K562 (cell line): Measurements from ENCODE around the gene TTLL10. TPM values are rescaled to one million over a fixed set of nuclear protein-coding genes. Genes with fewer than 3 reads are reported as not detected.

Experiments
- DLX4 ChIP-seq: fragments of 250-450 bp; sonication (Bioruptor Pico); IDR thresholded peaks from 2 replicates; pipeline ENCODE4 v1.6.1; 2021; ENCODE audit warnings: mild to moderate bottlenecking
- E2F6 ChIP-seq, 2 experiments: IDR thresholded peaks; 2 replicates each; pipeline ENCODE4 v1.6.1; 2011; ENCODE audit warnings: borderline replicate concordance in 1 of 2, control low read depth in 1 of 2, low read depth in 1 of 2, low read length in 1 of 2, mild to moderate bottlenecking in 1 of 2, mixed read lengths in 1 of 2, moderate library complexity in 1 of 2; ENCODE audit not compliant: insufficient read depth in 1 of 2, insufficient read length in 1 of 2, poor library complexity in 1 of 2, severe bottlenecking in 1 of 2; ENCODE audit errors: extremely low read depth in 1 of 2
- HDGF ChIP-seq: fragments of 450-650 bp; IDR thresholded peaks from 2 replicates; pipeline ENCODE4 v1.6.1; 2016
- HMGN3 ChIP-seq: IDR thresholded peaks from 2 replicates; pipeline ENCODE4 v1.6.1; 2011; ENCODE audit warnings: borderline replicate concordance, low read depth, mild to moderate bottlenecking, mixed read lengths, low read length; ENCODE audit not compliant: insufficient read length; ENCODE audit errors: extremely low read depth
- KDM4B ChIP-seq, 2 experiments: fragments of 450-650 bp in 1 of 2; sonication (generic) in 1 of 2; IDR thresholded peaks; 2 replicates each; pipeline ENCODE4 v1.6.1; 2016 to 2017; ENCODE audit warnings: borderline replicate concordance in 2 of 2, antibody characterized with exemption in 1 of 2, low read depth in 1 of 2, mild to moderate bottlenecking in 1 of 2
- MAZ ChIP-seq, 2 experiments: fragments of 450-650 bp in 1 of 2; sonication (generic) in 1 of 2; formaldehyde crosslinking; IDR thresholded peaks in 1 of 2; conservative IDR thresholded peaks in 1 of 2; 2 replicates each; pipeline versions ENCODE4 v1.4.0 to v1.5.0; 2020; ENCODE audit warnings: mild to moderate bottlenecking in 1 of 2, missing genetic modification reagents in 1 of 2
- MEIS2 ChIP-seq: fragments of 450-650 bp; IDR thresholded peaks from 2 replicates; pipeline ENCODE4 v1.6.1; 2014; ENCODE audit warnings: mild to moderate bottlenecking; ENCODE audit not compliant: partially characterized antibody
- MNT ChIP-seq, 2 experiments: fragments of 450-650 bp; conservative IDR thresholded peaks; 2 replicates each; pipeline ENCODE4 v1.6.1; 2017; ENCODE audit warnings: mild to moderate bottlenecking in 2 of 2, moderate library complexity in 2 of 2
- PRMT5 ChIP-seq: sonication (generic); formaldehyde crosslinking; IDR thresholded peaks from 2 replicates; pipeline ENCODE4 v1.5.0; 2020; ENCODE audit warnings: missing genetic modification reagents
- TEAD4 ChIP-seq, 2 experiments: sonication (generic) in 1 of 2; formaldehyde crosslinking in 1 of 2; IDR thresholded peaks; 2 replicates each; pipeline versions ENCODE4 v1.6.1 to v1.8.0; 2012 to 2022; ENCODE audit warnings: borderline replicate concordance in 1 of 2, inconsistent platforms in 1 of 2, low read length in 1 of 2, mild to moderate bottlenecking in 1 of 2, missing genetic modification reagents in 1 of 2
- TFAM ChIP-seq: fragments of 250-450 bp; sonication (Bioruptor Pico); conservative IDR thresholded peaks from 2 replicates; pipeline ENCODE4 v1.5.0; 2021; ENCODE audit warnings: mild to moderate bottlenecking, moderate library complexity
- ZNF586 ChIP-seq: fragments of 450-650 bp; formaldehyde crosslinking; conservative IDR thresholded peaks from 2 replicates; pipeline ENCODE4 v1.4.0; 2020; ENCODE audit warnings: mild to moderate bottlenecking, moderate library complexity
- ZSCAN32 ChIP-seq: fragments of 450-650 bp; formaldehyde crosslinking; IDR thresholded peaks from 2 replicates; pipeline ENCODE4 v1.4.0; 2020; ENCODE audit warnings: mild to moderate bottlenecking, moderate library complexity
- polyA plus RNA-seq, 8 experiments: library from polyadenylated mRNA; depleted of rRNA in 4 of 8; stranded (reverse) in 5 of 8; unstranded in 3 of 8; fragments of >200 nt; fragmentation: Nextera tagmentation in 2 of 8; fragmentation: Illumina TruSeq in 1 of 8; extraction: Ambion mirVana in 2 of 8; extraction: Trizol in 1 of 8; gene quantifications; 2 replicates each; pipeline versions ENCODE4 v1.2.1 to v1.2.3, GENCODE V29; 2011 to 2014; ENCODE audit warnings: inconsistent platforms in 1 of 8, missing spikeins in 1 of 8
- total RNA-seq, 7 experiments: library from RNA; depleted of rRNA in 6 of 7; stranded (reverse); fragments of >200 nt in 6 of 7; fragmentation: Illumina TruSeq in 2 of 7; extraction: Trizol in 2 of 7; gene quantifications; 2 replicates each; pipeline versions ENCODE4 v1.2.1 to v1.2.3, GENCODE V29; 2011 to 2021; ENCODE audit warnings: low replicate concordance in 1 of 7
- TF ChIP-seq, protein P1 (sequence below): sonication (generic); formaldehyde crosslinking; IDR thresholded peaks from 2 replicates; pipeline ENCODE4 v1.8.0; 2022; ENCODE audit warnings: missing genetic modification reagents, mild to moderate bottlenecking, borderline replicate concordance
- TF ChIP-seq, protein P2 (sequence below): fragments of 450-650 bp; IDR thresholded peaks from 2 replicates; pipeline ENCODE4 v1.6.1; 2014; ENCODE audit warnings: low read depth, mild to moderate bottlenecking, moderate library complexity, borderline replicate concordance
- TF ChIP-seq, protein P3 (sequence below), 2 experiments: fragments of 450-650 bp; IDR thresholded peaks; 2 replicates each; pipeline ENCODE4 v1.6.1; 2016

Gene TTLL10
- total and polyA plus RNA-seq, 9 of the 15 experiments (the other 6 are each of a cell fraction or from before 2014, with no cell fraction given): not detected

GRCh38 chr1:1208713-1209433 lies 35.2 kb downstream of the TTLL10 start (continued):
- TF ChIP-seq, protein P1, sequence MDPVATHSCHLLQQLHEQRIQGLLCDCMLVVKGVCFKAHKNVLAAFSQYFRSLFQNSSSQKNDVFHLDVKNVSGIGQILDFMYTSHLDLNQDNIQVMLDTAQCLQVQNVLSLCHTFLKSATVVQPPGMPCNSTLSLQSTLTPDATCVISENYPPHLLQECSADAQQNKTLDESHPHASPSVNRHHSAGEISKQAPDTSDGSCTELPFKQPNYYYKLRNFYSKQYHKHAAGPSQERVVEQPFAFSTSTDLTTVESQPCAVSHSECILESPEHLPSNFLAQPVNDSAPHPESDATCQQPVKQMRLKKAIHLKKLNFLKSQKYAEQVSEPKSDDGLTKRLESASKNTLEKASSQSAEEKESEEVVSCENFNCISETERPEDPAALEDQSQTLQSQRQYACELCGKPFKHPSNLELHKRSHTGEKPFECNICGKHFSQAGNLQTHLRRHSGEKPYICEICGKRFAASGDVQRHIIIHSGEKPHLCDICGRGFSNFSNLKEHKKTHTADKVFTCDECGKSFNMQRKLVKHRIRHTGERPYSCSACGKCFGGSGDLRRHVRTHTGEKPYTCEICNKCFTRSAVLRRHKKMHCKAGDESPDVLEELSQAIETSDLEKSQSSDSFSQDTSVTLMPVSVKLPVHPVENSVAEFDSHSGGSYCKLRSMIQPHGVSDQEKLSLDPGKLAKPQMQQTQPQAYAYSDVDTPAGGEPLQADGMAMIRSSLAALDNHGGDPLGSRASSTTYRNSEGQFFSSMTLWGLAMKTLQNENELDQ (CRISPR knock-in tag): no peak
- peak in 1 of 2 experiments; percentile 63; a peak in 1 of 4 replicates for TF ChIP-seq MAZ (CRISPR knock-in tag; conservative IDR thresholded peaks at IDR 0.05 in 1 of 2, IDR thresholded peaks at IDR 0.05 in 1 of 2)
- TF ChIP-seq, protein P2, sequence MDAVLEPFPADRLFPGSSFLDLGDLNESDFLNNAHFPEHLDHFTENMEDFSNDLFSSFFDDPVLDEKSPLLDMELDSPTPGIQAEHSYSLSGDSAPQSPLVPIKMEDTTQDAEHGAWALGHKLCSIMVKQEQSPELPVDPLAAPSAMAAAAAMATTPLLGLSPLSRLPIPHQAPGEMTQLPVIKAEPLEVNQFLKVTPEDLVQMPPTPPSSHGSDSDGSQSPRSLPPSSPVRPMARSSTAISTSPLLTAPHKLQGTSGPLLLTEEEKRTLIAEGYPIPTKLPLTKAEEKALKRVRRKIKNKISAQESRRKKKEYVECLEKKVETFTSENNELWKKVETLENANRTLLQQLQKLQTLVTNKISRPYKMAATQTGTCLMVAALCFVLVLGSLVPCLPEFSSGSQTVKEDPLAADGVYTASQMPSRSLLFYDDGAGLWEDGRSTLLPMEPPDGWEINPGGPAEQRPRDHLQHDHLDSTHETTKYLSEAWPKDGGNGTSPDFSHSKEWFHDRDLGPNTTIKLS: no peak
- TF ChIP-seq TFAM (CRISPR knock-in tag): no peak
- TF ChIP-seq HDGF: no peak
- TF ChIP-seq, protein P3, sequence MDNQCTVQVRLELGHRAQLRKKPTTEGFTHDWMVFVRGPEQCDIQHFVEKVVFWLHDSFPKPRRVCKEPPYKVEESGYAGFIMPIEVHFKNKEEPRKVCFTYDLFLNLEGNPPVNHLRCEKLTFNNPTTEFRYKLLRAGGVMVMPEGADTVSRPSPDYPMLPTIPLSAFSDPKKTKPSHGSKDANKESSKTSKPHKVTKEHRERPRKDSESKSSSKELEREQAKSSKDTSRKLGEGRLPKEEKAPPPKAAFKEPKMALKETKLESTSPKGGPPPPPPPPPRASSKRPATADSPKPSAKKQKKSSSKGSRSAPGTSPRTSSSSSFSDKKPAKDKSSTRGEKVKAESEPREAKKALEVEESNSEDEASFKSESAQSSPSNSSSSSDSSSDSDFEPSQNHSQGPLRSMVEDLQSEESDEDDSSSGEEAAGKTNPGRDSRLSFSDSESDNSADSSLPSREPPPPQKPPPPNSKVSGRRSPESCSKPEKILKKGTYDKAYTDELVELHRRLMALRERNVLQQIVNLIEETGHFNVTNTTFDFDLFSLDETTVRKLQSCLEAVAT (IDR thresholded peaks at IDR 0.05): peak in 1 of 2 experiments; percentile 65; a peak in 2 of 4 replicates
- no peak for TF ChIP-seq TEAD4 (IDR thresholded peaks at IDR 0.05; ENCODE audit: low read length)
- TF ChIP-seq TEAD4 (CRISPR knock-in tag; IDR thresholded peaks at IDR 0.05; ENCODE audit: borderline replicate concordance): no peak
- no peak for TF ChIP-seq MNT (conservative IDR thresholded peaks at IDR 0.05)
- no peak for TF ChIP-seq MEIS2
- TF ChIP-seq HMGN3: peak; percentile 26
- TF ChIP-seq PRMT5 (CRISPR knock-in tag): no peak
- no peak for TF ChIP-seq KDM4B (IDR thresholded peaks at IDR 0.05; ENCODE audit: borderline replicate concordance in 2 of 2, low read depth in 1 of 2)
- no peak for TF ChIP-seq DLX4 (CRISPR knock-in tag)
- no peak for TF ChIP-seq ZSCAN32 (CRISPR knock-in tag)
- peak in 1 of 2 experiments; percentile 21 for TF ChIP-seq E2F6 (IDR thresholded peaks at IDR 0.05; ENCODE audit: borderline replicate concordance in 1 of 2, extremely low read depth in 1 of 2, insufficient read depth in 1 of 2, insufficient read length in 1 of 2, low read depth in 1 of 2, low read length in 1 of 2, poor library complexity in 1 of 2, severe bottlenecking in 1 of 2)
- no peak for TF ChIP-seq ZNF586 (CRISPR knock-in tag)
